ENCODE results near the gene TMEM132D. TPM values are rescaled to one million over a fixed set of nuclear protein-coding genes. Genes with fewer than 3 reads are reported as not detected.

TMEM132D gene
- total and polyA plus RNA-seq, 2 of the 8 experiments (the other 6 are each of a cell fraction or from before 2014, with no cell fraction given), result 3.5 to 10.1 TPM

DNA sequence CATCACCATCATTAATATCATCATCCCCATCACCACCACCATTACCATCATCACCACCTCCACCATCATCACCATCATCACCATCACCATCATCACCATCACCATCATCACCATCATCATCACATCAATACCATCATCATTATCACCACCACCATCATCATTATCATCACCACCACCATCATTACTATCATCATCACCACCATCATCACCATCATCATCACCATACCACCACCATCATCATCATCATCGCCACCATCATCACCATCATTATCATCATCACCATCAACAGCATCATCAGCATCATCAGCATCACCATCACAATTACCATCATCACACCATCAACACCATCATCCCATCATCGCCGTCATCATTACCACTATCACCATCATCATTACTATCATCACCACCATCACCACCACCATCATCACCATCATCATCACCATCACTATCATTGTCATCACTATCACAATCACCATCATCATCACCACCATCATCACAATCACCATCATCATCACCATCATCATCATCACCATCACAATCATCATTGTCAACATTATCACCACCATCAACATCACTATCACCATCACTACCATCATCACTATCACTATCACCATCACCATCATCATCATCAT lies 767.0 kb downstream of the TMEM132D start (continued):
- TF ChIP-seq, protein P1, sequence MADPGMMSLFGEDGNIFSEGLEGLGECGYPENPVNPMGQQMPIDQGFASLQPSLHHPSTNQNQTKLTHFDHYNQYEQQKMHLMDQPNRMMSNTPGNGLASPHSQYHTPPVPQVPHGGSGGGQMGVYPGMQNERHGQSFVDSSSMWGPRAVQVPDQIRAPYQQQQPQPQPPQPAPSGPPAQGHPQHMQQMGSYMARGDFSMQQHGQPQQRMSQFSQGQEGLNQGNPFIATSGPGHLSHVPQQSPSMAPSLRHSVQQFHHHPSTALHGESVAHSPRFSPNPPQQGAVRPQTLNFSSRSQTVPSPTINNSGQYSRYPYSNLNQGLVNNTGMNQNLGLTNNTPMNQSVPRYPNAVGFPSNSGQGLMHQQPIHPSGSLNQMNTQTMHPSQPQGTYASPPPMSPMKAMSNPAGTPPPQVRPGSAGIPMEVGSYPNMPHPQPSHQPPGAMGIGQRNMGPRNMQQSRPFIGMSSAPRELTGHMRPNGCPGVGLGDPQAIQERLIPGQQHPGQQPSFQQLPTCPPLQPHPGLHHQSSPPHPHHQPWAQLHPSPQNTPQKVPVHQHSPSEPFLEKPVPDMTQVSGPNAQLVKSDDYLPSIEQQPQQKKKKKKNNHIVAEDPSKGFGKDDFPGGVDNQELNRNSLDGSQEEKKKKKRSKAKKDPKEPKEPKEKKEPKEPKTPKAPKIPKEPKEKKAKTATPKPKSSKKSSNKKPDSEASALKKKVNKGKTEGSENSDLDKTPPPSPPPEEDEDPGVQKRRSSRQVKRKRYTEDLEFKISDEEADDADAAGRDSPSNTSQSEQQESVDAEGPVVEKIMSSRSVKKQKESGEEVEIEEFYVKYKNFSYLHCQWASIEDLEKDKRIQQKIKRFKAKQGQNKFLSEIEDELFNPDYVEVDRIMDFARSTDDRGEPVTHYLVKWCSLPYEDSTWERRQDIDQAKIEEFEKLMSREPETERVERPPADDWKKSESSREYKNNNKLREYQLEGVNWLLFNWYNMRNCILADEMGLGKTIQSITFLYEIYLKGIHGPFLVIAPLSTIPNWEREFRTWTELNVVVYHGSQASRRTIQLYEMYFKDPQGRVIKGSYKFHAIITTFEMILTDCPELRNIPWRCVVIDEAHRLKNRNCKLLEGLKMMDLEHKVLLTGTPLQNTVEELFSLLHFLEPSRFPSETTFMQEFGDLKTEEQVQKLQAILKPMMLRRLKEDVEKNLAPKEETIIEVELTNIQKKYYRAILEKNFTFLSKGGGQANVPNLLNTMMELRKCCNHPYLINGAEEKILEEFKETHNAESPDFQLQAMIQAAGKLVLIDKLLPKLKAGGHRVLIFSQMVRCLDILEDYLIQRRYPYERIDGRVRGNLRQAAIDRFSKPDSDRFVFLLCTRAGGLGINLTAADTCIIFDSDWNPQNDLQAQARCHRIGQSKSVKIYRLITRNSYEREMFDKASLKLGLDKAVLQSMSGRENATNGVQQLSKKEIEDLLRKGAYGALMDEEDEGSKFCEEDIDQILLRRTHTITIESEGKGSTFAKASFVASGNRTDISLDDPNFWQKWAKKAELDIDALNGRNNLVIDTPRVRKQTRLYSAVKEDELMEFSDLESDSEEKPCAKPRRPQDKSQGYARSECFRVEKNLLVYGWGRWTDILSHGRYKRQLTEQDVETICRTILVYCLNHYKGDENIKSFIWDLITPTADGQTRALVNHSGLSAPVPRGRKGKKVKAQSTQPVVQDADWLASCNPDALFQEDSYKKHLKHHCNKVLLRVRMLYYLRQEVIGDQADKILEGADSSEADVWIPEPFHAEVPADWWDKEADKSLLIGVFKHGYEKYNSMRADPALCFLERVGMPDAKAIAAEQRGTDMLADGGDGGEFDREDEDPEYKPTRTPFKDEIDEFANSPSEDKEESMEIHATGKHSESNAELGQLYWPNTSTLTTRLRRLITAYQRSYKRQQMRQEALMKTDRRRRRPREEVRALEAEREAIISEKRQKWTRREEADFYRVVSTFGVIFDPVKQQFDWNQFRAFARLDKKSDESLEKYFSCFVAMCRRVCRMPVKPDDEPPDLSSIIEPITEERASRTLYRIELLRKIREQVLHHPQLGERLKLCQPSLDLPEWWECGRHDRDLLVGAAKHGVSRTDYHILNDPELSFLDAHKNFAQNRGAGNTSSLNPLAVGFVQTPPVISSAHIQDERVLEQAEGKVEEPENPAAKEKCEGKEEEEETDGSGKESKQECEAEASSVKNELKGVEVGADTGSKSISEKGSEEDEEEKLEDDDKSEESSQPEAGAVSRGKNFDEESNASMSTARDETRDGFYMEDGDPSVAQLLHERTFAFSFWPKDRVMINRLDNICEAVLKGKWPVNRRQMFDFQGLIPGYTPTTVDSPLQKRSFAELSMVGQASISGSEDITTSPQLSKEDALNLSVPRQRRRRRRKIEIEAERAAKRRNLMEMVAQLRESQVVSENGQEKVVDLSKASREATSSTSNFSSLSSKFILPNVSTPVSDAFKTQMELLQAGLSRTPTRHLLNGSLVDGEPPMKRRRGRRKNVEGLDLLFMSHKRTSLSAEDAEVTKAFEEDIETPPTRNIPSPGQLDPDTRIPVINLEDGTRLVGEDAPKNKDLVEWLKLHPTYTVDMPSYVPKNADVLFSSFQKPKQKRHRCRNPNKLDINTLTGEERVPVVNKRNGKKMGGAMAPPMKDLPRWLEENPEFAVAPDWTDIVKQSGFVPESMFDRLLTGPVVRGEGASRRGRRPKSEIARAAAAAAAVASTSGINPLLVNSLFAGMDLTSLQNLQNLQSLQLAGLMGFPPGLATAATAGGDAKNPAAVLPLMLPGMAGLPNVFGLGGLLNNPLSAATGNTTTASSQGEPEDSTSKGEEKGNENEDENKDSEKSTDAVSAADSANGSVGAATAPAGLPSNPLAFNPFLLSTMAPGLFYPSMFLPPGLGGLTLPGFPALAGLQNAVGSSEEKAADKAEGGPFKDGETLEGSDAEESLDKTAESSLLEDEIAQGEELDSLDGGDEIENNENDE (IDR thresholded peaks at IDR 0.05; ENCODE audit: insufficient replicate concordance, low read length), result no peak

Measured in H1 (cell line).